ENCODE data around the gene TMEM245.
"Not testable (repeated sequence)": the region's sequence is repeated elsewhere in the genome, so short reads cannot be mapped to it uniquely, and the experiment has no call there.

Gene TMEM245

GRCh38 chr9:109064963-109065702, 54.6 kb downstream of the TMEM245 start:
- no peak overlapping the region for H3K9ac ChIP-seq (ENCODE audit: low read length)
- peak; percentile 54 for DNase-seq
- no peak overlapping the region for H2BK15ac ChIP-seq (replicated peaks; ENCODE audit: low read depth)
- no peak overlapping the region for H3K4me3 ChIP-seq (ENCODE audit: low read length)
- H4K8ac ChIP-seq (ENCODE audit: low read depth, low read length): no peak overlapping the region
- H2BK120ac ChIP-seq (ENCODE audit: low read depth, low read length): no peak overlapping the region
- H4K5ac ChIP-seq (ENCODE audit: low read length): no peak overlapping the region
- H3K23ac ChIP-seq (ENCODE audit: low read length): no peak overlapping the region
- no peak overlapping the region for H3K56ac ChIP-seq (ENCODE audit: low read length)
- H3K79me2 ChIP-seq (ENCODE audit: control insufficient read depth, insufficient read depth, low read length): no peaks in the 10 kb centered on the region
- H3K27me3 ChIP-seq (ENCODE audit: insufficient read depth, low read length, poor library complexity): no peaks in the 10 kb centered on the region
- H2AK5ac ChIP-seq (ENCODE audit: low read length): no peak overlapping the region
- no peak overlapping the region for H2BK5ac ChIP-seq (ENCODE audit: low read length)
- no peaks in the 10 kb centered on the region for H3K79me1 ChIP-seq (ENCODE audit: low read length)
- WGBS (ENCODE audit: extremely low coverage, insufficient coverage, low lambda C conversion rate): no CpG with 5 or more reads among the region's 2 CpGs
- H3K4me1 ChIP-seq (ENCODE audit: control insufficient read depth, low read depth, low read length): no peaks in the 10 kb centered on the region
- peaks cover 3% of the 10 kb centered on the region for H3K36me3 ChIP-seq (ENCODE audit: control insufficient read depth, insufficient read depth, low read length)
- no peak overlapping the region for H3K4ac ChIP-seq (ENCODE audit: low read depth, low read length)
- no peak overlapping the region for H3K27ac ChIP-seq (ENCODE audit: low read depth, low read length)
- no peak overlapping the region for H3K4me2 ChIP-seq (ENCODE audit: low read length)
- H3K18ac ChIP-seq (ENCODE audit: low read length): no peak overlapping the region

- WGBS (ENCODE audit: extremely low coverage, insufficient coverage, low lambda C conversion rate): no CpG with 5 or more reads among the region's 2 CpGs
- Histone ChIP-seq H3K9ac (ENCODE audit: low read length) (no peak overlapping the region), H3K4me3 (ENCODE audit: low read length) (no peak overlapping the region), H3K23ac (ENCODE audit: low read length) (no peak overlapping the region), H3K18ac (ENCODE audit: low read length) (no peak overlapping the region), H4K8ac (ENCODE audit: low read depth, low read length) (no peak overlapping the region), H3K36me3 (ENCODE audit: control insufficient read depth, insufficient read depth, low read length) (peaks cover 1% of the 10 kb centered on the region), H2BK120ac (ENCODE audit: low read depth, low read length) (no peak overlapping the region), H4K5ac (ENCODE audit: low read length) (no peak overlapping the region), H2BK15ac (replicated peaks; ENCODE audit: low read depth) (no peak overlapping the region), H3K4me1 (ENCODE audit: control insufficient read depth, low read depth, low read length) (no peaks in the 10 kb centered on the region), H3K27me3 (ENCODE audit: insufficient read depth, low read length, poor library complexity) (no peaks in the 10 kb centered on the region), H2BK5ac (ENCODE audit: low read length) (no peak overlapping the region), H2AK5ac (ENCODE audit: low read length) (no peak overlapping the region), H3K27ac (ENCODE audit: low read depth, low read length) (no peak overlapping the region), H3K56ac (ENCODE audit: low read length) (no peak overlapping the region), H3K79me1 (ENCODE audit: low read length) (no peaks in the 10 kb centered on the region), H3K4me2 (ENCODE audit: low read length) (no peak overlapping the region), H3K4ac (ENCODE audit: low read depth, low read length) (no peak overlapping the region), H3K79me2 (ENCODE audit: control insufficient read depth, insufficient read depth, low read length) (no peaks in the 10 kb centered on the region)
- no peak for DNase-seq
Measured at GRCh38 chr9:109063760-109064159, 56.0 kb downstream of the TMEM245 start.

GRCh38 chr9:109062543-109062942, 57.2 kb downstream of the TMEM245 start:
- Histone ChIP-seq H3K9ac (ENCODE audit: low read length) (no peak overlapping the region), H2BK5ac (ENCODE audit: low read length) (no peak overlapping the region), H3K4ac (ENCODE audit: low read depth, low read length) (no peak overlapping the region), H3K4me3 (ENCODE audit: low read length) (no peak overlapping the region), H3K79me1 (ENCODE audit: low read length) (no peaks in the 10 kb centered on the region), H2BK15ac (replicated peaks; ENCODE audit: low read depth) (no peak overlapping the region), H3K4me2 (ENCODE audit: low read length) (no peak overlapping the region), H2AK5ac (ENCODE audit: low read length) (no peak overlapping the region), H3K4me1 (ENCODE audit: control insufficient read depth, low read depth, low read length) (no peaks in the 10 kb centered on the region), H4K8ac (ENCODE audit: low read depth, low read length) (no peak overlapping the region), H2BK120ac (ENCODE audit: low read depth, low read length) (no peak overlapping the region), H3K56ac (ENCODE audit: low read length) (no peak overlapping the region), H3K27ac (ENCODE audit: low read depth, low read length) (no peak overlapping the region), H3K27me3 (ENCODE audit: insufficient read depth, low read length, poor library complexity) (no peaks in the 10 kb centered on the region), H3K18ac (ENCODE audit: low read length) (no peak overlapping the region), H3K79me2 (ENCODE audit: control insufficient read depth, insufficient read depth, low read length) (no peaks in the 10 kb centered on the region), H3K23ac (ENCODE audit: low read length) (no peak overlapping the region), H3K36me3 (ENCODE audit: control insufficient read depth, insufficient read depth, low read length) (peaks cover 1% of the 10 kb centered on the region), H4K5ac (ENCODE audit: low read length) (no peak overlapping the region)
- no peak for DNase-seq
- WGBS (ENCODE audit: extremely low coverage, insufficient coverage, low lambda C conversion rate): no CpG with 5 or more reads among the region's 6 CpGs

- Histone ChIP-seq H3K56ac (ENCODE audit: low read length) (no peak overlapping the region), H3K27ac (ENCODE audit: low read depth, low read length) (no peak overlapping the region), H3K36me3 (ENCODE audit: control insufficient read depth, insufficient read depth, low read length) (peaks cover 4% of the 10 kb centered on the region), H3K4me1 (ENCODE audit: control insufficient read depth, low read depth, low read length) (no peaks in the 10 kb centered on the region), H3K4me2 (ENCODE audit: low read length) (no peak overlapping the region), H2BK15ac (replicated peaks; ENCODE audit: low read depth) (no peak overlapping the region), H4K5ac (ENCODE audit: low read length) (no peak overlapping the region), H3K4ac (ENCODE audit: low read depth, low read length) (no peak overlapping the region), H3K23ac (ENCODE audit: low read length) (no peak overlapping the region), H3K9ac (ENCODE audit: low read length) (no peak overlapping the region), H2BK5ac (ENCODE audit: low read length) (no peak overlapping the region), H2BK120ac (ENCODE audit: low read depth, low read length) (no peak overlapping the region), H3K79me2 (ENCODE audit: control insufficient read depth, insufficient read depth, low read length) (no peaks in the 10 kb centered on the region), H2AK5ac (ENCODE audit: low read length) (no peak overlapping the region), H3K4me3 (ENCODE audit: low read length) (no peak overlapping the region), H3K18ac (ENCODE audit: low read length) (no peak overlapping the region), H3K27me3 (ENCODE audit: insufficient read depth, low read length, poor library complexity) (no peaks in the 10 kb centered on the region), H3K79me1 (ENCODE audit: low read length) (no peaks in the 10 kb centered on the region), H4K8ac (ENCODE audit: low read depth, low read length) (no peak overlapping the region)
- no CpG with 5 or more reads among the region's 3 CpGs for WGBS (ENCODE audit: extremely low coverage, insufficient coverage, low lambda C conversion rate)
- DNase-seq: no peak
Measured at GRCh38 chr9:109060191-109060590, 59.6 kb downstream of the TMEM245 start.

- not testable (repeated sequence) for H2BK120ac ChIP-seq (ENCODE audit: low read depth, low read length); H2BK15ac ChIP-seq (replicated peaks; ENCODE audit: low read depth); DNase-seq; H3K27ac ChIP-seq (ENCODE audit: low read depth, low read length); H4K8ac ChIP-seq (ENCODE audit: low read depth, low read length); H3K27me3 ChIP-seq (ENCODE audit: insufficient read depth, low read length, poor library complexity); H3K4me2 ChIP-seq (ENCODE audit: low read length); H2AK5ac ChIP-seq (ENCODE audit: low read length); H3K4me3 ChIP-seq (ENCODE audit: low read length); H3K36me3 ChIP-seq (ENCODE audit: control insufficient read depth, insufficient read depth, low read length); H2BK5ac ChIP-seq (ENCODE audit: low read length); H3K4ac ChIP-seq (ENCODE audit: low read depth, low read length); H3K23ac ChIP-seq (ENCODE audit: low read length); H3K4me1 ChIP-seq (ENCODE audit: control insufficient read depth, low read depth, low read length); H3K9ac ChIP-seq (ENCODE audit: low read length); H3K56ac ChIP-seq (ENCODE audit: low read length); H3K79me2 ChIP-seq (ENCODE audit: control insufficient read depth, insufficient read depth, low read length); H3K18ac ChIP-seq (ENCODE audit: low read length); H4K5ac ChIP-seq (ENCODE audit: low read length); H3K79me1 ChIP-seq (ENCODE audit: low read length)
- no CpG with 5 or more reads among the region's 4 CpGs for WGBS (ENCODE audit: extremely low coverage, insufficient coverage, low lambda C conversion rate)
Measured at GRCh38 chr9:109053121-109053520, 66.6 kb downstream of the TMEM245 start.

GRCh38 chr9:109052416-109052815, 67.3 kb downstream of the TMEM245 start:
- Histone ChIP-seq H3K27me3 (ENCODE audit: insufficient read depth, low read length, poor library complexity) (no peaks in the 10 kb centered on the region), H3K4me3 (ENCODE audit: low read length) (no peak overlapping the region), H3K9ac (ENCODE audit: low read length) (no peak overlapping the region), H3K4ac (ENCODE audit: low read depth, low read length) (no peak overlapping the region), H2BK15ac (replicated peaks; ENCODE audit: low read depth) (no peak overlapping the region), H2BK120ac (ENCODE audit: low read depth, low read length) (no peak overlapping the region), H2BK5ac (ENCODE audit: low read length) (no peak overlapping the region), H4K8ac (ENCODE audit: low read depth, low read length) (no peak overlapping the region), H3K23ac (ENCODE audit: low read length) (no peak overlapping the region), H3K79me1 (ENCODE audit: low read length) (no peaks in the 10 kb centered on the region), H3K79me2 (ENCODE audit: control insufficient read depth, insufficient read depth, low read length) (no peaks in the 10 kb centered on the region), H3K27ac (ENCODE audit: low read depth, low read length) (no peak overlapping the region), H3K4me1 (ENCODE audit: control insufficient read depth, low read depth, low read length) (no peaks in the 10 kb centered on the region), H3K4me2 (ENCODE audit: low read length) (no peak overlapping the region), H3K18ac (ENCODE audit: low read length) (no peak overlapping the region), H3K56ac (ENCODE audit: low read length) (no peak overlapping the region), H2AK5ac (ENCODE audit: low read length) (no peak overlapping the region), H4K5ac (ENCODE audit: low read length) (no peak overlapping the region), H3K36me3 (ENCODE audit: control insufficient read depth, insufficient read depth, low read length) (peaks cover 3% of the 10 kb centered on the region)
- WGBS (ENCODE audit: extremely low coverage, insufficient coverage, low lambda C conversion rate): no CpG with 5 or more reads among the region's 2 CpGs
- DNase-seq: no peak

Measured in mesendoderm (in vitro differentiated cells).